Fibroblast of pulmonary artery (primary cell): ENCODE data around the gene MSI2.

Experiments used
- DNase-seq: peaks from one replicate; pipeline ENCODE4 v3.0.0-alpha.2; 2010; ENCODE audit warnings: low read depth
- H3K4me3 ChIP-seq: replicated peaks from 2 replicates; pipeline ENCODE4 v1.5.1; 2011; ENCODE audit warnings: low read depth, mild to moderate bottlenecking, control low read depth, low read length, moderate library complexity
- CTCF ChIP-seq: IDR thresholded peaks from 2 replicates; pipeline ENCODE4 v1.5.1; 2011; ENCODE audit warnings: mild to moderate bottlenecking, control low read depth, low read length, inconsistent platforms; ENCODE audit errors: missing control alignments

MSI2 gene

GRCh38 chr17:57580055-57580739, 323.9 kb downstream of the MSI2 start:
- no peak overlapping the region for H3K4me3 ChIP-seq
- TF ChIP-seq CTCF: no peak
- DNase-seq: no peak

GRCh38 chr17:57582881-57583756, 326.8 kb downstream of the MSI2 start:
- DNase-seq: no peak
- TF ChIP-seq CTCF: no peak
- no peak overlapping the region for H3K4me3 ChIP-seq

GRCh38 chr17:57584050-57584551, 327.8 kb downstream of the MSI2 start:
- no peak for TF ChIP-seq CTCF
- DNase-seq: no peak
- no peak overlapping the region for H3K4me3 ChIP-seq

GRCh38 chr17:57585341-57586195, 329.2 kb downstream of the MSI2 start:
- no peak for DNase-seq
- no peak for TF ChIP-seq CTCF
- no peak overlapping the region for H3K4me3 ChIP-seq

GRCh38 chr17:57586196-57586740, 329.9 kb downstream of the MSI2 start:
- TF ChIP-seq CTCF: no peak
- H3K4me3 ChIP-seq: no peak overlapping the region
- DNase-seq: no peak

GRCh38 chr17:57586742-57587141, 330.4 kb downstream of the MSI2 start:
- no peak for TF ChIP-seq CTCF
- no peak for DNase-seq
- H3K4me3 ChIP-seq: no peak overlapping the region
